Sigmoid colon (tissue), 7 donors: ENCODE measurements around the gene SLC39A11. TPM values are rescaled to one million over a fixed set of nuclear protein-coding genes. Genes with fewer than 3 reads are reported as not detected.

Experiments used
- DNase-seq: peaks from one replicate; pipeline ENCODE4 v3.0.0-alpha.2; 2019
- H3K27ac ChIP-seq, 4 donors: fragments of 200-600 bp; sonication (generic); one replicate each; pipeline ENCODE4 v1.5.1; 2016 to 2019; ENCODE audit warnings: mild to moderate bottlenecking in 1 of 4
- H3K27me3 ChIP-seq, 3 donors: fragments of 200-600 bp; sonication (generic); one replicate each; pipeline ENCODE4 v1.5.1; 2019; ENCODE audit warnings: mild to moderate bottlenecking in 1 of 3
- H3K36me3 ChIP-seq, 4 donors: fragments of 200-600 bp; sonication (generic); one replicate each; pipeline ENCODE4 v1.5.1; 2016 to 2019
- H3K4me1 ChIP-seq, 4 donors: fragments of 200-600 bp; sonication (generic); one replicate each; pipeline ENCODE4 v1.5.1; 2017 to 2019
- H3K4me3 ChIP-seq, 4 donors: fragments of 200-600 bp; sonication (generic); one replicate each; pipeline ENCODE4 v1.5.1; 2017 to 2019; ENCODE audit warnings: mild to moderate bottlenecking in 2 of 4, moderate library complexity in 1 of 4
- H3K9me3 ChIP-seq, 4 donors: fragments of 200-600 bp in 3 of 4; sonication (generic) in 3 of 4; one replicate each; pipeline versions ENCODE4 v1.5.1 to v1.6.1; 2013 to 2019
- CTCF ChIP-seq, 4 experiments: fragments of 450-650 bp in 3 of 4; fragments of 200-600 bp in 1 of 4; IDR thresholded peaks; one replicate each; pipeline ENCODE4 v1.5.1; 2016 to 2019; ENCODE audit warnings: antibody characterized with exemption in 4 of 4, mild to moderate bottlenecking in 3 of 4, moderate library complexity in 2 of 4
- EP300 ChIP-seq, 4 donors: sonication (generic); formaldehyde crosslinking; IDR thresholded peaks; one replicate each; pipeline ENCODE4 v1.6.1; 2017; ENCODE audit warnings: antibody characterized with exemption in 4 of 4
- POLR2A ChIP-seq, 2 donors: fragments of 450-650 bp; IDR thresholded peaks; one replicate each; pipeline ENCODE4 v1.6.1; 2016; ENCODE audit warnings: antibody characterized with exemption in 2 of 2, mild to moderate bottlenecking in 2 of 2, moderate library complexity in 2 of 2
- POLR2AphosphoS5 ChIP-seq, 4 donors: sonication (generic); formaldehyde crosslinking; IDR thresholded peaks; one replicate each; pipeline ENCODE4 v1.6.1; 2017; ENCODE audit warnings: antibody characterized with exemption in 4 of 4
- WGBS, 2 donors: extraction: QIAGEN DNeasy Blood & Tissue Kit; methylation state at CpG; one replicate each; pipeline ENCODE4 v1.1.7; 2013; 5-methylcytosine and 5-hydroxymethylcytosine counted together
- intact Hi-C: fragments of 100-400 bp; cut with DNase I; formaldehyde crosslinking; loops from one replicate; pipeline ENCODE4 v1.15.1; 2023
- polyA plus RNA-seq, 3 donors: library from polyadenylated mRNA; stranded (reverse); fragments of 200-250 nt; gene quantifications; one replicate each; pipeline ENCODE4 v1.2.3, GENCODE V29; 2013
- total RNA-seq, 4 donors: library from RNA; depleted of rRNA; stranded (reverse); fragments of >200 nt; gene quantifications; one replicate each; pipeline ENCODE4 v1.1.0, GENCODE V29; 2016
- donor health status: healthy with polysubstance abuse.
- donor health status: Bipolar disorder and iron deficiency.
- donor health status: healthy.

The SLC39A11 gene
- total and polyA plus RNA-seq, 7 donors = 7.6 to 16.4 (median 8.4) TPM

GRCh38 chr17:72943826-72944689 is 148.4 kb downstream of the SLC39A11 start:
- H3K36me3 ChIP-seq = peaks cover 0 to 5% (median 0%) of the 10 kb centered on the region in 4 donors
- H3K4me3 ChIP-seq = no peak overlapping the region
- H3K27me3 ChIP-seq = no peaks in the 10 kb centered on the region
- intact Hi-C loops = no loop called here
- H3K4me1 ChIP-seq = no peaks in the 10 kb centered on the region
- no peak for DNase-seq
- TF ChIP-seq POLR2AphosphoS5 (IDR thresholded peaks at IDR 0.05) = no peak
- TF ChIP-seq EP300 (IDR thresholded peaks at IDR 0.05) = no peak
- TF ChIP-seq CTCF (IDR thresholded peaks at IDR 0.05) = no peak
- no peak for TF ChIP-seq POLR2A (IDR thresholded peaks at IDR 0.05)
- no peaks in the 10 kb centered on the region for H3K9me3 ChIP-seq
- 91 to 96% methylated on average over 4 of the region's 4 CpGs for WGBS, 2 donors
- no peak overlapping the region for H3K27ac ChIP-seq

- TF ChIP-seq EP300 (IDR thresholded peaks at IDR 0.05) (no peak), POLR2A (IDR thresholded peaks at IDR 0.05) (no peak), CTCF (IDR thresholded peaks at IDR 0.05) (no peak), POLR2AphosphoS5 (IDR thresholded peaks at IDR 0.05) (no peak)
- H3K4me3 ChIP-seq = no peak overlapping the region
- WGBS, 2 donors = 91 to 95% methylated on average over 6 of the region's 6 CpGs
- H3K9me3 ChIP-seq = no peaks in the 10 kb centered on the region
- intact Hi-C loops = no loop called here
- H3K27ac ChIP-seq = no peak overlapping the region
- no peaks in the 10 kb centered on the region for H3K27me3 ChIP-seq
- H3K36me3 ChIP-seq = peaks cover 0 to 5% (median 0%) of the 10 kb centered on the region in 4 donors
- H3K4me1 ChIP-seq = no peaks in the 10 kb centered on the region
- DNase-seq = no peak
Observed at GRCh38 chr17:72942579-72942978, 149.9 kb downstream of the SLC39A11 start.

GRCh38 chr17:72940496-72940895 is 152.0 kb downstream of the SLC39A11 start:
- Histone ChIP-seq H3K27ac (no peak overlapping the region), H3K4me3 (no peak overlapping the region), H3K9me3 (no peaks in the 10 kb centered on the region), H3K4me1 (no peaks in the 10 kb centered on the region), H3K27me3 (no peaks in the 10 kb centered on the region), H3K36me3 (peaks cover 0 to 4% (median 0%) of the 10 kb centered on the region in 4 donors)
- DNase-seq = no peak
- intact Hi-C loops = no loop called here
- TF ChIP-seq POLR2AphosphoS5 (IDR thresholded peaks at IDR 0.05) (no peak), CTCF (IDR thresholded peaks at IDR 0.05) (no peak), EP300 (IDR thresholded peaks at IDR 0.05) (no peak), POLR2A (IDR thresholded peaks at IDR 0.05) (no peak)
- WGBS, 2 donors = 93 to 98% methylated on average over 11 of the region's 11 CpGs

GRCh38 chr17:72938482-72938881 is 154.0 kb downstream of the SLC39A11 start:
- intact Hi-C loops = no loop called here
- Histone ChIP-seq H3K27ac (no peak overlapping the region), H3K36me3 (no peaks in the 10 kb centered on the region), H3K9me3 (no peaks in the 10 kb centered on the region), H3K27me3 (no peaks in the 10 kb centered on the region), H3K4me1 (no peaks in the 10 kb centered on the region), H3K4me3 (no peak overlapping the region)
- TF ChIP-seq POLR2AphosphoS5 (IDR thresholded peaks at IDR 0.05) (no peak), EP300 (IDR thresholded peaks at IDR 0.05) (no peak), POLR2A (IDR thresholded peaks at IDR 0.05) (no peak), CTCF (IDR thresholded peaks at IDR 0.05) (no peak)
- no peak for DNase-seq
- 85 to 92% methylated on average over 3 of the region's 3 CpGs for WGBS, 2 donors
